Measurements from ENCODE around the gene HNRNPU. TPM values are rescaled to one million over a fixed set of nuclear protein-coding genes. Genes with fewer than 3 reads are reported as not detected.

The HNRNPU gene
- total and polyA plus RNA-seq, 2 of the 13 experiments (the other 11 are each of a cell fraction or from before 2014, with no cell fraction given): 101 to 508 TPM

DNA sequence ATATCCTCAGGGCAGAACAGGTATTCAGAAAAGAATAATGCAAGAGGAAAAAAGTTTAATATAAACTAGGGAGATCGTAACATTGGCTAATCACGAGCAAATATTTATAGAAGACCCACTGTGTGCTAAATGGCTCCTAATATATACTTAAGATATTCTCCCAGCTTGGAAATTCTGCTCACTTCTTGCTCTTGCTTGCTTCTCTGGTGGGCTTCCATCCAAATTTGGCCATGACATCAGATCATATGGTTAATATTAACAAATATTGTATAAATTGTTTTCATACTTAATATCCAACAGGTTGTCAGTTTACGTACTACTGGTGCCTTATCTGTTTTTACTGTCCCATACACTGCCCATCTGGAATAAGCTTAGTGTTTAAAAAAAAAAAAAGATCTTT is 27.8 kb downstream of the HNRNPU start (continued):
- 0 out of 4 replicates have a peak, but pooled peaks of 1 of the 2 experiments have one; percentile 40 for TF ChIP-seq ATF4 (CRISPR knock-in tag; IDR thresholded peaks at IDR 0.05)
- no peak for TF ChIP-seq KLF6 (CRISPR knock-in tag; IDR thresholded peaks at IDR 0.05)
- TF ChIP-seq CREB1 (IDR thresholded peaks at IDR 0.05): no peak
- peak; percentile 15; the same call in 1 of the 2 replicates for TF ChIP-seq CREB1 (CRISPR knock-in tag; IDR thresholded peaks at IDR 0.05)

DNA sequence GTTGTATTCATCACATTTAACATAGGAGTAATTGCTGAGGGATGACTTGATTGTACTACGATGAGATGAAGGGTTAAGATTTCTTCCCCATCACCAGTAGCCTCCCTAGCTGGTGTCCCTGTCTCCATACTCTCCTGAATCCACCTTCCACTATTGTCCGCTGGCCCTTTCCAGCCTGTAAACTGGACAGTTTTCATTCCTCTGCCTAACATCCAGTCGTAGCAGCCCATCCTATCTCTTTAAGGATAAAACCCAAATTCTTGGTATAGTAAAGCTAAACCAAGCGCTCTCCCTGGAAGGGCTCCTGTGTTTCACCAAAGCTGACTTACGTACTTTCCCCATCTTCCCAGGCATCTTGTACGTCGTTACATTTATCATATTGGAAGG is 28.2 kb downstream of the HNRNPU start:
- FAIRE-seq (no peak), ATAC-seq (peak; percentile 6; the same call in 1 of the 3 replicates), DNase-seq (ENCODE audit: low spot score) (peak; percentile 13)
- H3K79me2 ChIP-seq (ENCODE audit: insufficient read depth, low read length): peaks cover 54% of the 10 kb centered on the region
- H4K20me1 ChIP-seq (ENCODE audit: insufficient read depth, low read length): peaks cover 38% of the 10 kb centered on the region
- under 1% methylated on average over 7 of the region's 7 CpGs for WGBS (ENCODE audit: low lambda C conversion rate)
- TF ChIP-seq ZSCAN29 (CRISPR knock-in tag; conservative IDR thresholded peaks at IDR 0.05) (0 out of 2 replicates have a peak, but pooled peaks have one; percentile 48), ZNF83 (CRISPR knock-in tag; IDR thresholded peaks at IDR 0.05; ENCODE audit: borderline replicate concordance) (no peak), ZNF652 (CRISPR knock-in tag; IDR thresholded peaks at IDR 0.05; ENCODE audit: borderline replicate concordance, low read depth) (peak; percentile 51; the same call in 1 of the 2 replicates), SAP130 (CRISPR knock-in tag; IDR thresholded peaks at IDR 0.05; ENCODE audit: low read depth) (peak; percentile 33; the same call in 1 of the 2 replicates), YEATS2 (CRISPR knock-in tag; IDR thresholded peaks at IDR 0.05; ENCODE audit: borderline replicate concordance) (0 out of 2 replicates have a peak, but pooled peaks have one; percentile 5), RBM22 (optimal IDR thresholded peaks at IDR 0.05; ENCODE audit: low read length) (peak; percentile 19), ZNF34 (CRISPR knock-in tag; IDR thresholded peaks at IDR 0.05; ENCODE audit: borderline replicate concordance) (0 out of 2 replicates have a peak, but pooled peaks have one; percentile 63), TGIF2 (CRISPR knock-in tag; IDR thresholded peaks at IDR 0.05) (0 out of 2 replicates have a peak, but pooled peaks have one; percentile 20), ZNF343 (CRISPR knock-in tag; IDR thresholded peaks at IDR 0.05) (peak; percentile 66; the same call in 1 of the 2 replicates), ZNF850 (CRISPR knock-in tag; conservative IDR thresholded peaks at IDR 0.05) (no peak), POLR2G (IDR thresholded peaks at IDR 0.05; ENCODE audit: low read depth, low read length) (peak; percentile 10)
- TF ChIP-seq, protein P1, sequence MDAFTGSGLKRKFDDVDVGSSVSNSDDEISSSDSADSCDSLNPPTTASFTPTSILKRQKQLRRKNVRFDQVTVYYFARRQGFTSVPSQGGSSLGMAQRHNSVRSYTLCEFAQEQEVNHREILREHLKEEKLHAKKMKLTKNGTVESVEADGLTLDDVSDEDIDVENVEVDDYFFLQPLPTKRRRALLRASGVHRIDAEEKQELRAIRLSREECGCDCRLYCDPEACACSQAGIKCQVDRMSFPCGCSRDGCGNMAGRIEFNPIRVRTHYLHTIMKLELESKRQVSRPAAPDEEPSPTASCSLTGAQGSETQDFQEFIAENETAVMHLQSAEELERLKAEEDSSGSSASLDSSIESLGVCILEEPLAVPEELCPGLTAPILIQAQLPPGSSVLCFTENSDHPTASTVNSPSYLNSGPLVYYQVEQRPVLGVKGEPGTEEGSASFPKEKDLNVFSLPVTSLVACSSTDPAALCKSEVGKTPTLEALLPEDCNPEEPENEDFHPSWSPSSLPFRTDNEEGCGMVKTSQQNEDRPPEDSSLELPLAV (CRISPR knock-in tag; conservative IDR thresholded peaks at IDR 0.05; ENCODE audit: low read depth): no peak
- TF ChIP-seq, protein P2, sequence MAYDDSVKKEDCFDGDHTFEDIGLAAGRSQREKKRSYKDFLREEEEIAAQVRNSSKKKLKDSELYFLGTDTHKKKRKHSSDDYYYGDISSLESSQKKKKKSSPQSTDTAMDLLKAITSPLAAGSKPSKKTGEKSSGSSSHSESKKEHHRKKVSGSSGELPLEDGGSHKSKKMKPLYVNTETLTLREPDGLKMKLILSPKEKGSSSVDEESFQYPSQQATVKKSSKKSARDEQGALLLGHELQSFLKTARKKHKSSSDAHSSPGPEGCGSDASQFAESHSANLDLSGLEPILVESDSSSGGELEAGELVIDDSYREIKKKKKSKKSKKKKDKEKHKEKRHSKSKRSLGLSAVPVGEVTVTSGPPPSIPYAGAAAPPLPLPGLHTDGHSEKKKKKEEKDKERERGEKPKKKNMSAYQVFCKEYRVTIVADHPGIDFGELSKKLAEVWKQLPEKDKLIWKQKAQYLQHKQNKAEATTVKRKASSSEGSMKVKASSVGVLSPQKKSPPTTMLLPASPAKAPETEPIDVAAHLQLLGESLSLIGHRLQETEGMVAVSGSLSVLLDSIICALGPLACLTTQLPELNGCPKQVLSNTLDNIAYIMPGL (CRISPR knock-in tag; IDR thresholded peaks at IDR 0.05; ENCODE audit: borderline replicate concordance in 1 of 2, low read depth in 1 of 2): peak in 1 of 2 experiments; percentile 11; a peak in 1 of 4 replicates
- peaks cover 75% of the 10 kb centered on the region for H3K4me1 ChIP-seq (ENCODE audit: insufficient read depth, low read length)
- H3K36me3 ChIP-seq (replicated peaks in 1 of 2; ENCODE audit: control insufficient read depth in 1 of 2, insufficient read depth in 2 of 2, low read length in 2 of 2): no peaks in the 10 kb centered on the region; a peak in 3 of 5 replicates
- H3K27me3 ChIP-seq (ENCODE audit: control insufficient read depth in 1 of 2, insufficient read depth in 2 of 2, low read length in 2 of 2): no peaks in the 10 kb centered on the region; a peak in 1 of 5 replicates
- peak overlapping the region; percentile 69 for H3K4me2 ChIP-seq (ENCODE audit: low read depth, low read length)
- peak overlapping the region; percentile 97 for H3K9ac ChIP-seq (ENCODE audit: insufficient read depth, low read depth, low read length)
- H3K4me3 ChIP-seq (replicated peaks in 1 of 3; ENCODE audit: insufficient read depth in 1 of 3, low read depth in 2 of 3, low read length in 3 of 3): peak overlapping the region; percentile 73 to 98 (median 89)
- CTCF ChIA-PET (ENCODE audit: low intra/inter-chr PET ratio, low total read pairs): no interaction called here
- no peak overlapping the region for H2AFZ ChIP-seq (ENCODE audit: low read length)
- no peaks in the 10 kb centered on the region for H3K9me3 ChIP-seq (ENCODE audit: low read length)
- intact Hi-C loops (cut with micrococcal nuclease; ENCODE audit: unreplicated experiment) (loop anchor here (10.0 kb wide), 1 partner anchor 381 kb away; the partner anchor contains the start of gene ADSS2), in situ Hi-C loops (cut with HindIII; ENCODE audit: extremely low pct_ligation_motif_present, low pct_unique_long_range_greater_than_20kb) (no loop called here)
- POLR2A ChIA-PET: interaction anchor here (0.8 to 10.1 kb wide), 8 partner anchors 15 to 225 kb away, joined by 3 to 163 read pairs (median 14); partner anchors contain the start of gene HNRNPU
- H3K27ac ChIP-seq (ENCODE audit: extremely low read length, insufficient read depth, low read length): peak overlapping the region; percentile 100
- BruUV-seq (replicated peaks): TSS peak; percentile 61

Measured in HepG2 (cell line).